HUES6 (cell line): Measurements from ENCODE around the gene EZR.

Experiments
- H3K27ac ChIP-seq: 2 replicates; pipeline ENCODE4 v1.7.0; 2013; ENCODE audit warnings: low read depth, mild to moderate bottlenecking, low read length, inconsistent platforms
- H3K27me3 ChIP-seq: 2 replicates; pipeline ENCODE4 v1.6.1; 2013; ENCODE audit warnings: low read length; ENCODE audit not compliant: control insufficient read depth, insufficient read depth
- H3K36me3 ChIP-seq: 2 replicates; pipeline ENCODE4 v1.6.1; 2013; ENCODE audit warnings: low read length; ENCODE audit not compliant: control insufficient read depth, insufficient read depth
- H3K4me1 ChIP-seq: 2 replicates; pipeline ENCODE4 v1.6.1; 2013; ENCODE audit warnings: low read length; ENCODE audit not compliant: control insufficient read depth, insufficient read depth
- H3K4me3 ChIP-seq: 2 replicates; pipeline ENCODE4 v1.5.1; 2013; ENCODE audit warnings: low read depth, low read length
- H3K9ac ChIP-seq: one replicate; pipeline ENCODE4 v1.6.1; 2013; ENCODE audit warnings: mild to moderate bottlenecking, low read length
- H3K9me3 ChIP-seq: 2 replicates; pipeline ENCODE4 v1.6.1; 2013; ENCODE audit warnings: low read depth, low read length; ENCODE audit not compliant: control insufficient read depth, insufficient read depth

The EZR gene

GRCh38 chr6:158816329-158816728 is 2.8 kb downstream of the EZR start:
- peaks cover 49% of the 10 kb centered on the region for H3K4me1 ChIP-seq
- H3K27me3 ChIP-seq = peaks cover 3% of the 10 kb centered on the region; the same call in 1 of the 2 replicates
- peaks cover 66% of the 10 kb centered on the region for H3K36me3 ChIP-seq
- H3K9ac ChIP-seq = peak overlapping the region; percentile 92
- no peaks in the 10 kb centered on the region; the same call in 1 of the 2 replicates for H3K9me3 ChIP-seq
- H3K4me3 ChIP-seq = peak overlapping the region; percentile 83
- H3K27ac ChIP-seq = no peak overlapping the region

GRCh38 chr6:158815907-158816306 is 3.3 kb downstream of the EZR start:
- Histone ChIP-seq H3K27ac (no peak overlapping the region), H3K4me3 (peak overlapping the region; percentile 83), H3K9ac (no peak overlapping the region), H3K9me3 (no peaks in the 10 kb centered on the region; the same call in 1 of the 2 replicates), H3K27me3 (peaks cover 3% of the 10 kb centered on the region; the same call in 1 of the 2 replicates), H3K4me1 (peaks cover 53% of the 10 kb centered on the region), H3K36me3 (peaks cover 70% of the 10 kb centered on the region)

- peaks cover 76% of the 10 kb centered on the region for H3K36me3 ChIP-seq
- H3K4me1 ChIP-seq = peaks cover 59% of the 10 kb centered on the region
- H3K4me3 ChIP-seq = peak overlapping the region; percentile 83
These were observed 3.8 kb downstream of the EZR start for GRCh38 chr6:158815379-158815724.

GRCh38 chr6:158813032-158813431 is 6.1 kb downstream of the EZR start:
- H3K27me3 ChIP-seq = no peaks in the 10 kb centered on the region
- peak overlapping the region; percentile 19 for H3K4me3 ChIP-seq
- peaks cover 82% of the 10 kb centered on the region for H3K4me1 ChIP-seq
- no peak overlapping the region for H3K9ac ChIP-seq
- H3K27ac ChIP-seq = no peak overlapping the region
- no peaks in the 10 kb centered on the region for H3K9me3 ChIP-seq
- H3K36me3 ChIP-seq = peaks cover 99% of the 10 kb centered on the region

More at GRCh38 chr6:158815379-158815724, 3.8 kb downstream of the EZR start:
- Histone ChIP-seq H3K9me3 (no peaks in the 10 kb centered on the region; the same call in 1 of the 2 replicates), H3K27me3 (peaks cover 3% of the 10 kb centered on the region; the same call in 1 of the 2 replicates), H3K9ac (peak overlapping the region; percentile 2), H3K27ac (no peak overlapping the region)

- Histone ChIP-seq H3K27me3 (no peaks in the 10 kb centered on the region), H3K4me1 (peaks cover 86% of the 10 kb centered on the region), H3K4me3 (peak overlapping the region; percentile 19; the same call in 1 of the 2 replicates), H3K27ac (no peak overlapping the region), H3K9me3 (no peaks in the 10 kb centered on the region), H3K9ac (no peak overlapping the region), H3K36me3 (peaks cover 99% of the 10 kb centered on the region)
These were observed 6.6 kb downstream of the EZR start for GRCh38 chr6:158812611-158813010.

- Histone ChIP-seq H3K4me1 (peaks cover 94% of the 10 kb centered on the region), H3K9me3 (no peaks in the 10 kb centered on the region), H3K36me3 (peaks cover 82% of the 10 kb centered on the region), H3K4me3 (peak overlapping the region; percentile 5; the same call in 1 of the 2 replicates), H3K27me3 (no peaks in the 10 kb centered on the region), H3K27ac (no peak overlapping the region; the same call in 1 of the 2 replicates), H3K9ac (no peak overlapping the region)
These were observed 8.7 kb downstream of the EZR start for GRCh38 chr6:158810155-158811095.

GRCh38 chr6:158808941-158809678 is 10.1 kb downstream of the EZR start:
- Histone ChIP-seq H3K4me3 (no peak overlapping the region), H3K9me3 (no peaks in the 10 kb centered on the region), H3K4me1 (peaks cover 92% of the 10 kb centered on the region), H3K27ac (no peak overlapping the region), H3K27me3 (no peaks in the 10 kb centered on the region), H3K36me3 (peaks cover 69% of the 10 kb centered on the region), H3K9ac (no peak overlapping the region)

DNA sequence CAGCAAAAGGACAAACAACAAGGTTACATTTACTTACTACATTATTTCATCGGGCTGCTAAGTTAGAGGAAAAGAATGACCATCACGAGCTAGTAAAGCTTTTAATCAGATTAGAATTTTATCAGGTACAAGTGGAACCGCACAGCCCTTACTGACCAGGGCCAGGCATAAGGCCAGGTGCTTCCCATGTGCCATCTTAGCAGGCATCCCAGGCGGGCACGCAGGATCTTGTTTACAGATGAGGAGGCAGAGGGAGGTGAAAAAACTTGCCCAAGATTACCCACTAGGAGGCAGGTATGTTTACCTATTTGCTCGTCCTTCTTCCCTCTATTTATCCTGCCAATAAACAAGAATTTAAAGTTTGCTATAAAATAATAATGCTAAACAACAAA is 10.7 kb downstream of the EZR start:
- H3K4me3 ChIP-seq = no peak overlapping the region
- peaks cover 92% of the 10 kb centered on the region for H3K4me1 ChIP-seq
- H3K9me3 ChIP-seq = no peaks in the 10 kb centered on the region
- no peak overlapping the region for H3K9ac ChIP-seq
- peak overlapping the region; percentile 19; the same call in 1 of the 2 replicates for H3K27ac ChIP-seq
- no peaks in the 10 kb centered on the region for H3K27me3 ChIP-seq
- H3K36me3 ChIP-seq = peaks cover 65% of the 10 kb centered on the region

DNA sequence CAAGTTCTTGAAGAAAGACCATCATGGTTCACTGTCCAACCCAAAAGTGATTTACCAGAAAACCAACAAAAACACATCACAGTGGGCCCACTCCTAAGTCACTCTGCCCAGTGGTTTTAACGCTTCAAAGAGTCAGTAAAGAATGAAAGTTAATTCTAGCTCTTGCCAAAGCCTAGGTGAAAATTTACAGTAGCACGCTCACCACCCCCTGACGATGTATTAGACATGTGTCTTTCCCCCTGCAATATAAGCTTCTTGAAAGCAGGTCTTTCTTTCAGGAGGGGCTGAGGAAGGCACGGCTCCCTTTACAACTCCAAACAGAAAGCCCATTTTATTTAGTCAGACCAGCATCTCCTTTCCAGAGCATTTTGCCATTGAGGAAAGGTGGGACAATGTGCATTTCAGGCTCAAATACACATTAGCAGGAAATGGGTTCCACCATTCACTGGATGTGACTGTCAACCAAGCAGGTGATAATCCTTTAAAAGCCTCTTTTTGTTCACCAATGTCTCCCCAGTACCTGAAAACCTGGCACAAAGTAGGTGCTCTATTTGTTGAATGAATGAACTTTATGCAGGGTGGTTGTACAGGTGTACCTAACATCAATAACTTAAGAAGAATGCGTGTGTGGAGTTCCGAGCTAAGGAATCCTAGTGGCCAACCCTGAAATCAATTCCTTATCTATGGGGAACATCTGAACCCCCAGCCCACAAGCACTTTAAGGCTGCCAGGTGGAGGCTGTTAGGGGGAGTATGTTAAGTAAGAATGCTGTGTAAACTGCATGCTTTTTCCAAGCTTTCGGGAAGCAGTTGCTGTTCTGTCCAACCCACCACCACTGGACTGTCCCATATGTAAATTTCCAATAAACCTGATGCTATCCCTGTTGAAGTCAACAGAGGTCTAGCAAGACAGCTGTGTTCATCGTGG is 11.4 kb downstream of the EZR start:
- Histone ChIP-seq H3K4me1 (peaks cover 90% of the 10 kb centered on the region), H3K36me3 (peaks cover 60% of the 10 kb centered on the region), H3K27ac (peak overlapping the region; percentile 19; the same call in 1 of the 2 replicates), H3K9me3 (no peaks in the 10 kb centered on the region), H3K9ac (no peak overlapping the region), H3K4me3 (no peak overlapping the region), H3K27me3 (no peaks in the 10 kb centered on the region)

DNA sequence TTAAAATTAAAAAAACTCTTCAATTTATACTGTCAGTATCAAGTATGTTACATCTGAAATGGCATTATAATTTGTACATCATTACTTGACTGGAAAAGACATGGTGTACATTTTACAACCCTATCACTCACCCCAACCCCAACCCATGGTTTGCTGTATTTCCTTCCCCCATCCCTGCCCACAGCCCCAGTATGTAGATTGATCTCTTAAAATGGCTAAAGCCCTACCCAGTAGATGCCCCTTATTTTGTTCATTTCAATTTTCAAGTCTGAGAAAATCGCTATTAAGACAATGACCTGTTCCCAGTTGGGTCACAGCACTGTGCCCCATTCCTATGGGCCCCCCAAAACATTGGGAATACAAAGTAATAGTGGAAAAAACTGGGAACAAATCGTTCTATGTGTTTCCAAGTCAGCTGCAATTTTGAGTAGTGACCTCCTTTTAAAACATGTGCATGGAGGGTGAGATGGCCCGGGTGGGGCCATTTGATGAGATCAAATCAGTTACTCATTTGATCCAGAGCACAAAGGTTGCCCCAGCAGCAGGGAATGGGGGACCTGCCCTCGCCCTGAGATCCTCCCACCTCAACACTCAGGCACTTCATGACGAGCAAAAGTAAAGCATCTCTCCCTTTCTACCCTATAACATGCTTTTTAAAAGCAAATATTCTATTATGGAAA is 13.3 kb downstream of the EZR start:
- no peak overlapping the region for H3K4me3 ChIP-seq
- no peak overlapping the region for H3K9ac ChIP-seq
- no peaks in the 10 kb centered on the region for H3K9me3 ChIP-seq
- H3K27me3 ChIP-seq = no peaks in the 10 kb centered on the region
- peaks cover 88% of the 10 kb centered on the region for H3K4me1 ChIP-seq
- no peak overlapping the region for H3K27ac ChIP-seq
- peaks cover 49% of the 10 kb centered on the region for H3K36me3 ChIP-seq
